AG09319 (cell line): Measurements from ENCODE around the gene MLH1.
"Not testable (repeated sequence)": the region's sequence is repeated elsewhere in the genome, so short reads cannot be mapped to it uniquely, and the experiment has no call there.

Source experiments
- DNase-seq: peaks from one replicate; pipeline ENCODE4 v3.0.0-alpha.2; 2010; ENCODE audit warnings: low read depth; ENCODE audit errors: extremely low read depth
- CTCF ChIP-seq: IDR thresholded peaks from 2 replicates; pipeline ENCODE4 v1.5.1; 2011; ENCODE audit warnings: low read depth, mild to moderate bottlenecking, inconsistent platforms, low read length, moderate library complexity

Gene MLH1

GRCh38 chr3:36956155-36956554 is 37.2 kb upstream of the MLH1 start:
- DNase-seq, result no peak
- no peak for TF ChIP-seq CTCF

GRCh38 chr3:36957063-36957462 is 36.3 kb upstream of the MLH1 start:
- no peak; the same call in 1 of the 2 replicates for TF ChIP-seq CTCF
- DNase-seq, result no peak

- no peak for TF ChIP-seq CTCF
- no peak for DNase-seq
Observed at GRCh38 chr3:36957862-36958686, 35.2 kb upstream of the MLH1 start.

- no peak for DNase-seq
- no peak for TF ChIP-seq CTCF
Observed at GRCh38 chr3:36959821-36960220, 33.5 kb upstream of the MLH1 start.

GRCh38 chr3:36960502-36960901 is 32.8 kb upstream of the MLH1 start:
- DNase-seq, result no peak
- no peak for TF ChIP-seq CTCF

GRCh38 chr3:36963008-36963407 is 30.3 kb upstream of the MLH1 start:
- not testable (repeated sequence) for DNase-seq

GRCh38 chr3:36964331-36964730 is 29.0 kb upstream of the MLH1 start:
- DNase-seq, result no peak
- no peak for TF ChIP-seq CTCF

GRCh38 chr3:36964817-36965216 is 28.5 kb upstream of the MLH1 start:
- no peak for DNase-seq

More at GRCh38 chr3:36964817-36965216, 28.5 kb upstream of the MLH1 start:
- no peak for TF ChIP-seq CTCF
